A673 (cell line): ENCODE measurements around the gene AFF1.

ENCODE experiments used
- CTCF ChIP-seq: fragments of 300-800, 200-600 bp; sonication (generic); conservative IDR thresholded peaks from 2 replicates; pipeline ENCODE4 v1.5.1; 2017; ENCODE audit warnings: low read depth, mild to moderate bottlenecking, antibody characterized with exemption, low read length, moderate library complexity, mixed read lengths
- EZH2 ChIP-seq: fragments of 200-600 bp; sonication (generic); IDR thresholded peaks from 2 replicates; pipeline ENCODE4 v1.6.1; 2017; ENCODE audit warnings: borderline replicate concordance, low read depth, mild to moderate bottlenecking, mixed read lengths, antibody characterized with exemption, low read length; ENCODE audit not compliant: poor library complexity, severe bottlenecking

- TF ChIP-seq CTCF (no peak), EZH2 (no peak)
Observed at GRCh38 chr4:87088186-87088585, 153.4 kb downstream of the AFF1 start.
